Measurements from ENCODE around the gene SHCBP1L.
"Not testable (repeated sequence)": the region's sequence is repeated elsewhere in the genome, so short reads cannot be mapped to it uniquely, and the experiment has no call there.

Gene SHCBP1L

DNA sequence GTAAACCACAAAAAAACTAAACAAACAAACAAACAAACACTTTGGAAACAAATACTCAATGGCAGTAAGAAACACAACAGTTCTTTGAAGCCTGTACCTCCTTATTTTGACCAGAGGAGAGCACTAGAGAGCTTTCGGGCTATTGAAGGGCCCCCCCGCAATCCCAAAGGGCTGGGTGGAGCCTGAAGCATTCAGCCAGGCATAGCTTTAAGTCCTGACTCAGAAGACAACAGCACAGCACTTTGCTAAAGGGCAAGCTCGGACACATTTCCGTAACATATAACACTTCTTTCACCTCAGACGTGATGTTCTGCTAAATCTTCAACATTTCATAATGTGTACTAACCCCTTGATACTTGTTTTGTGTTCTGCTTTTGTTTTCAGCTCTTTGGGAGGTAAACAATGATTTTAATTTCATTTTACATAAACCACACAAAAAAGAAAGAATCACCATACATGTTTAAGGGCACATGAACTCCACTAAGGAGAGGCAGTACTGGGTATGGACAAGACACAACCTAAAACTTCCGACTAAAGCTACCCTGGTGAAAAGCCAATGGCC is 9.7 kb upstream of the SHCBP1L start:
- peak; percentile 90 for DNase-seq

DNA sequence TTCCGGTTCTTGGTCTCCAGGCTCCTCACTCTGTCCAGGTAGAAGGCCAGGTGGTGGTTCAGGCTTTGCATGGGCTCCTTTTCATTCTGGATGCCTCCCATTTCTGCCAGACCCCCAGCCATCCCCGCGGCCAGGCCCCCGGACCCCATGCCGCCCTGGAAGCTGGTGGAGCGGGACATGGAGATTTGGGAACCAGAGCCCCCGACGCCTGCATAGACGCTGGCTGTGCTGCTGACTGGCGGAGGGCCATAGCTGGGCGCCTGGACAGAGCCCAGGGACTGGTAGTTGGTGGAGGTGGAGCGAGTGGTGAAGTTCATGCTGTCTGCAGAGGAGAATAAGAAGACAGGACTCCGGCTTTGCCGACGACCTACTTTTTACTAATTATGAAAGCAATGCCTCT is 7.1 kb upstream of the SHCBP1L start:
- DNase-seq, result no peak

DNA sequence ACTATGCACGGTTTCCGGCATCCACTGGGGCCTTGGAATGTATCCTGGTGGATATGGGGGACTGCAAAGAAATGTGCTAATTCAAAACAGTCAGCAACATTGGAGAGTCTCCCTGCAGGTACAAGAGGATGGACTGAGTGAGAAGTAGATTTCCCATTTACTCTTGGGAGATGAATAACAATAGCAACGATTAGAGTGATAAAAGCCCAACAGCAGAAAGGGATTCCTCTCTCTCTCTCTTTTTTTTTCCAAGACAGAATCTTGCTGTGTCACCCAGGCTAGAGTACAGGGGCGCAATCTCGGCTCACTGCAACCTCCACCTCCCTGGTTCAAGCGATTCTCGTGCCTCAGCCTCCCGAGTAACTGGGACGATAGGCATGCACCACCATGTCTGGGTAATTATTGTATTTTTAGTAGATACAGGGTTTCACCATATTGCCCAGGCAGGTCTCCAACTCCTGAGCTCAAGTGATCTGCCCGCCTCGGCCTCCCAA is 5.0 kb upstream of the SHCBP1L start:
- no peak for DNase-seq

- no peak for DNase-seq
Measured at GRCh38 chr1:182956708-182957365, 3.9 kb upstream of the SHCBP1L start.

DNA sequence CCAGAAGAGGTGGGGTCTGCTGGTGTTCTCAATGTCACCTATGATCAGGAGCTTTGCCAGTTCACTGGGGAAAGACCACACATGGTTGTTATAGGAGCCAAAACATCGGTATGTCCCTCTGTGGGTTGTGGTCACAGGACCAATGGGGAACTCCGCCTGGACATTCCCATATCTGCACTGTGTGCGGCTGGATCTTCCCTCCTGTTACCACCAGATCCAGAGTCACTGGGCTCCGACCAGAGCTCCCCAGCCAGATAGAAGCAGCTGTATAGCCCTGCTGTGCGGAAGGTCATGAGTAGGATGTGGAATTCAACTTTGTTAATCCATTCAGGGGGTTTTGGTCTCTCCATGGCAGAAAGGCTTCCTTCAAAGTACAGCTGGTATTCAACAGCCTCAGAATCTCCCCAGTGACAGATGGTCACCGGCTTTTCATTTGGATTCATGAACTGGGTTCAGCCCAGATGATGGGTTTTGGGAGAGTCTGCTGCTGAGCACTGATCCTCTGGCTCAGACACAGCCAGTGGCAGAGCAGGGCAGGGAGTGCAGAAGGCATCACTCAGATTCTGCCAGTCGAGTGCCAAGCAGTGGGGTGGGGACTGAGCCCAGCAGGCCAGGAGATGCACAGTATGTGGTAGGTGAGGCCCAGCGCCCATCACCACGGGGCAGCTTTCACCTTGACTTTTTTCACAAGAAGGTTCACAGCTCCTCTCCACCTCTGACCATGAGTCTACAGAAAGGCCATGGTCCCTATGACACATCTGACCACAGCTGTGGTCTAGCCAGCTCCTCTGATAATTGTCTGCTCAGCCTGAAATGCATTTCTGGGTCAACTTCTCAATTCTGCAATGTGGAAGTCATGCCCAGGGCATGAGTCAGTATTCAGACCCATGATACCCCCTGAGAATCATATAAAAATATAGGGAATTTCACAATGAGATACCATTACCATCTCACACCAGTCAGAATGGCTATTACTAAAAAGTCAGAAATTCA is 2.9 kb upstream of the SHCBP1L start:
- no peak for DNase-seq

DNA sequence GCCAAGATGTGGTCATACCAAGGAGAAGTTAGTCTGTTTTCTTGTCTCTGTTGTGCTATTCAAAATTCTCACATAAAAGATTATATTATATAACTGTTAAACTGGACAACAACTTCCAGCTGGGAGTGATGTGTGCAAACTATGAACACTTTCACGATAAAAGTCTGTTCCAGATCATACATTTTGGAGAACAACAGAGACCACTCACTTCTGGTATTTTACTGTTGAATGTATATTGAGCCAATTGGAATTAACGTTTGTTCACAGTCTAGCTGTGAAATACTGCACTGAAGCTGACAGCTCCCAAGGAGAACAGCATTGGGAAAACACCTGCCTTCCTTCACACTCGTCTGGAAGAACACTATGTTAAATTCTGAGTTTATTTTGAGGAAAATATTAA is 860 bp upstream of the SHCBP1L start:
- no peak for DNase-seq

DNA sequence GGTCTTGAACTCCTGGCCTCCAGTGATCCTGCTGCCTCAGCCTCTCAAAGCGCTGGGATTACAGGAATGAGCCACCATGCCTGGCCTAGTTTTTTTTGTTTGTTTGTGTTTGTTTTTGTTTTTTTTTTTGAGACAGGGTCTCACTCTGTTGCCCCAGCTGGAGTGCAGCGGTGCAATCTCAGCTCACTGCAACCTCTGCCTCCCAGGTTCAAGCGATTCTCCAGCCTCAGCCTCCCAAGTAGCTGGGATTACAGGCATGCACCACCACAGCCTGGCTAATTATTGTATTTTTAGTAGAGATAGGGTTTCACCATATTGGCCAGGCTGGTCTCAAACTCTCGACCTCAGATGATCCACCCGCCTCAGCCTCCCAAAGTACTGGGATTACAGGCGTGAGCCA is 9.6 kb downstream of the SHCBP1L start:
- not testable (repeated sequence) for DNase-seq

DNA sequence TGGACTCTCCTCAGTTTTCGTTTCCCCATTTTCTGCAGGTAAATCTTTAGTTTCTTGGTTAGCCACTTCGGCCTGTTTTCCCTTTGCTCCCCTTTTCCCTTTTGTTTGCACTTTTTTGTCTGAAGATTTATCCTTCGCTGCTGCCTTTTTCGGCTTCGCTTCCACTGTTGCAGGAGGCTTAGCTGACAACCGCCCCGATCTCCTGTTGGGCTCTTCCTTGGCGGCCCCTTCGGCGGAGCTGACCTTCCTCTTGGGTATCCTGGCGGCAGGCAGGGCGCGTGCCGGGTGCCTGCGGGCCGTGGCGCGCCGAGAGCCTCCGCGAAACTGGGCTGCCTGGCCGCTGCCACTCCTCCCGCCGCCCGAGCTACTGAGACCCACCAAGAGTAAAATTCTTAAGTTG is 10.8 kb downstream of the SHCBP1L start:
- DNase-seq, result peak; percentile 53

DNA sequence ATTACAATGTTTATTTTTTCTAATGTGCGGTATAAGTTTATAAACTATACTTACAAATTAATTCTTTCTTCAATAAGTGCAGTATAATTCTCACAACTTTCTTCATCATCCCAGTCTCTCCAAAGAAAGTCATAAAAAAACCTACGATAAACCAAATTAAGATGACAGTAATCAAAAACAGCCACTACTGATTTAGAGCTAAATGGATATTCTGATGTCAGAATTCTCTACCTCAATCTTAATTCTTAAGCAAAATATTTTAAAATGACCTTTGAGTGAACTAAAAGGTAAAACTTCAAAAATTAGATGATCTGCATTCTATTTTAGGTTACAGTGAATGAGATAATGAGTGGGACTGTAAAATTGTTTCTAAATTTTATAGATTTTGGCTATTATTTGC is 13.6 kb downstream of the SHCBP1L start:
- no peak for DNase-seq

DNA sequence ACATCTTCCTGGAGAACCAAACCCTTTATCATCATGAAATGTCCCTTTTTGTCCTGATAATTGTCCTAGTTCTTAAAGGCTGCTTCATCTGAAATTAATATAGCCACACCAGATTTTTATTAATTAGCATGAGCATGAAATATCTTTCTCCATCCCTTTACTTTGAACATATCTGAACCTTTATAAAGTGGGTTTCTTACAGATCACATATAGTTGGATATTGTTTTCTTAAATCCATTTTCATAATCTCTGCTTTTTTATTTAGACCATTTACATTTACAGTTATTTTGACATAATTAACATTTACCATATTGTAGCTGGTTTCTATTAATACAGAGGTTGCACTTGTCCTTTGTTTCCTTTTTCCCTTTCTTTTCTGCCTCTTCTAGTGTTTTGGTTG is 17.2 kb downstream of the SHCBP1L start:
- no peak for DNase-seq

DNA sequence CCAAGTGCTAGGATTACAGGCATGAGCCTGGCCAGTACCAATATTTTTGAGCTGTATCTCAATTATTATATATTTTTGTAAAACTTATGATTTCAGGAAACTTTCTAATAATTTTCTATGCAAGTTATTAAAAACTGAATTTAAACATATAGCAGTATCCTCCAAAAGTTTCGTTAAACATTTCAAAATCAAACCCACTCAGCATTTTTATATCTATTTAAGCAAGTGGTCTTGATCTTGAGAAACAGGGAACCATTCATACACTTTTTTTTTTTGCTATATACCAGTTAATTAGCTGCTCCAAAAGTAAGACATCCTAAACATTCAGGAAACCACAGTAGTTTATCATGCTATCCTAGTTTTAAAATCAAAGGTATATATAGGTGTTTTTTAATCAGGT is 22.0 kb downstream of the SHCBP1L start:
- DNase-seq, result no peak

DNA sequence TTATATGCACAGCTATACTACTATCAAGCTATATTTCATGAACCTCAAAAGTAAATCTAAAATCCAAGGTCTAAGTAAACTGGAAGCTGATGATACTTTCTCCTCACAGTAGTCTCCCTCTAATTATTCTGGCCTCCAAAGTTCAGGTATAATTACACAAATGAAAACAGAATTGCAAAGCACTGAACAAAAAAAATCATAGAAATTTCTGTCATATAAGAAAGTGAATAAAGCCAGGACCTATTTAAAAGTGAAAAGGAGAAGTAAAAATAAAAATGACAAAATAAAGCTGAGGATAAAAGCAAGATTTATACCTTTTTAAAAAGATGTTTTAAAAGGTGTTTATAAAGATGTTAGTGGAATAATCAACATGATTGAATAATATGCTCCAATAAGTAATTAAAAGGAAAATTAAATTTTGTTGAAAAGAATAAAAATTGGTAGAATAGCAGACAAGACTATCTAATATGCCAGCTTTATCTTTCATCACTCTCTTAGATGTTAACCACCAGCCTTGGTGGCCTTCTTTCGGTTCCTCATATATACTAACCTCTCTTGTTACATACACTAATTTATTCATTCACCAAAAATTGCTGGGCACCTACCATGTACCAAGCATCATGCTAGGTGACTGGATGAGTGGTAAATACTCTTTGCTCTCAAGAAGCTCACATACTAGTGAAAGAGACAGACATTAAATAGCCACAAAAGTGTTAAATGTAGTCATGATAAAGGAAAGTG is 25.1 kb downstream of the SHCBP1L start:
- no peak for DNase-seq

DNA sequence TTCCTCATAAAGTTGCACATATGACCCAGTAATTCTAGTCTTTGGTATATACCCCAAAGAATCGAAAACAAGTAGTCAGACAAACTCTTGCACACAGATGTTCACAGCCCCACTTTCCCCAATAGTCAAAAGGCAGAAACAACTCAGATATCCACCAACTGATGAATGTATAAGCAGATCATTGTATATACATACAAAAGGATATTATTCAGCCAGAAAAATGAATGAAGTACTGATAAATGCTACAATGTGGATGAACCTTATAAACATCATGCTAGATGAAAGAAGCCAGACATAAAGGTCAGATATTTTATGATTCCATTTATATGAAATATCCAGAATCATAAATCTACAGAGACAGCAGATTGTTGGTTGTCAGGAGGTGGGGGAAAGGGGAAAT is 27.3 kb downstream of the SHCBP1L start:
- no peak for DNase-seq

DNA sequence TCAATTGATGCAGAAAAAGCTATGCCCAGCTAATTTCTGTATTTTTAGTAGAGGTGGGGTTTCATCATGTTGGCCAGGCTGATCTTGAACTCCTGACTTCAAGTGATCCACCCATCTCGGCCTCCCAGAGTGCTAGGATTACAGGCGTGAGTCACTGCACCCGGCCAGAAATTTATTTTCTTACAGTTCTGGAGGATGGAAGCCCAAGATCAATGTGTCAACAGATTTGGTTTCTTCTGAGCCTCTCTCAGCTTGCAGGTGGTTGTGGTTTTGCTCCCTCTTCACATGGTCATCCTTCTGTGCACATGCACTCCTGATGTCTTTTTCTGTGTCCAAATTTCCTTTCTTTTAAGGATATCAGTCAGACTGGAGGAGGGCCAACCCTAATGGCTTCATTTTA is 35.6 kb downstream of the SHCBP1L start:
- no peak for DNase-seq

DNA sequence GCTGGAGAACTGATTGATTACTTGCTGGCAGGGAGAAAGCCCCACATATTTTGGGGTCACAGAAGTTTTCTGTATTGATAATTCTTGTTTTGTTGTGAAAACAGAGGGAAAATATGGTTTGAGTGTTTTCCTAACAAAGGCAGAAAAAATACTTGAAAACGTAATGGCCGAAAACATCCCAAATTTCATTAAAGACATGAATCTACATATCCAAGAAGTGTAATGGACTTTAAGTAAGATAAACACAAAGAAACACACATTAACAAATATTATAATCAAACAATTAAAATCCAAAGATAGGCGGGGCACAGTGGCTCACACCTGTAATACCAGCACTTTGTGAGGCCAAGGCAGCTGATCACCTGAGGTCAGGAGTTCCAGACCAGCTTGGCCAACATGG is 39.6 kb downstream of the SHCBP1L start:
- no peak for DNase-seq

DNA sequence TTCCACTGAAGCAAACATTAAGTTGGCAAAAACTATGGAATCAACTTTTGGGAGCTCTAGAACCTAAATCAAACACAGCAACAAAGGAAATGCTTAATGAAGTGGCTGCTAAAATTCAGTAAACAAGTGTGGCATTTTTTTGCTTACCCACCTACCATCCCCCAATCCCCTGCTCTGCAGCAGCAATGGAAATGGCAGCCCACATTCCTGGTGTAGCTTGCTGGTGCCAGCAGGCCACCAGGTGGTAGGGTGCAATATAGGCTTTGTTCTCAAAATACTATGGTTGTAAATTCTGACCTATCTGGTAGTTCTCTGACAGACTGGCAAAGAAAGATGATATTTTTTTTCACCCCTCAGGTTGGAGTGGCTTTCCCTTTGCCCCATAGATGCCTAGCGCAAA is 42.8 kb downstream of the SHCBP1L start:
- DNase-seq, result no peak

DNA sequence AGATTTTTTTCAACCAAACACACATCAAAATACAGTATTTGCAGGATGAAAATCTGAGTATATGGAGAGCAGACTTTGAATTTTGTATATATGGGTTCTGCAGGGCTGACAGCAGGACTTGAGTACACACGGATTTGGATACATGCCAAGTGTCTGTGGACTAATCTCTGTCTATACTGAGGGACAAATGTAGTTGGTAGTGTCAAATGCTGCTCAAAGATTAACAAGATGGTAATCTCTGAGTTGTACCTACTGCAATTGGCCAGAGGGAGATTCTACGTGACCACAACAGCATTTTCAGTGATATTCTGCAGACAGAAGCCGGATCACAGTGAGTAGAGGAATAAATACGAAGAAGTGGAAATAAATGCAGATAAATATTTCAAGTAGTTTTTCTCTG is 43.4 kb downstream of the SHCBP1L start:
- DNase-seq, result no peak

DNA sequence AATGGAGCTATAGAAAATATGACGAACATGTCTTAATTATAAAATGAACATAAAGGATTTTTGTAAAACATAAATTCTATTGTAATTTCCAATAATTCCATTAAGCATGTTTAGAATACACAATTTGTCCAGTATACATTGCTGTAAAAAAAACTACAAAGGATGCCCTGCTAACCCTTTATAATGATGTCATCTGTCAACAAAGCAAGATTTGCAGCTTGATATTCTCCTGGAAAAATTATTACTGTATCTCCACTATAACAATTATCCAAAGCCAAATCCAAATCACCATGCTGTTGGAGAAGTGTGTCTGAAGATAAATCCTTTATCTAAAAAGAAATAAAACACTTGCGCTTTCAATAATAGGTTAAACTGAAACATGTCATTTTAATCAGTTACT is 47.6 kb downstream of the SHCBP1L start:
- DNase-seq, result no peak

DNA sequence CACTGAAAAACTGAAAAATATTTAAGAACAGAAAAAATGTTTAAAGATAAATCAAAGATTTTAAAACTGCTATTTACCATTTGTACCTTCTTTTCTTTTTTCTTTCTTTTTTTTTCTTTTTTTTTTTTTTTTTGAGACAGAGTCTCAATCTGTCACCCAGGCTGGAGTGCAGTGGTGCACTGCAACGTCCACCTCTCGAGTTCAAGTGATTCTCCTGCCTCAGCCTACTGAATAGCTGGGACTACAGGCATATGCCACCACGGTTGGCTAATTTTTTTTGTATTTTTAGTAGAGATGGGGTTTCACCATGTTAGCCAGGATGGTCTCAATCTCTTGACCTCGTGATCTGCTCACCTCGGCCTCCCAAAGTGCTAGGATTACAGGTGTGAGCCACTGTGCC is 51.0 kb downstream of the SHCBP1L start:
- DNase-seq, result not testable (repeated sequence)

- DNase-seq, result no peak
Measured at GRCh38 chr1:182897696-182898095, 55.3 kb downstream of the SHCBP1L start.

DNA sequence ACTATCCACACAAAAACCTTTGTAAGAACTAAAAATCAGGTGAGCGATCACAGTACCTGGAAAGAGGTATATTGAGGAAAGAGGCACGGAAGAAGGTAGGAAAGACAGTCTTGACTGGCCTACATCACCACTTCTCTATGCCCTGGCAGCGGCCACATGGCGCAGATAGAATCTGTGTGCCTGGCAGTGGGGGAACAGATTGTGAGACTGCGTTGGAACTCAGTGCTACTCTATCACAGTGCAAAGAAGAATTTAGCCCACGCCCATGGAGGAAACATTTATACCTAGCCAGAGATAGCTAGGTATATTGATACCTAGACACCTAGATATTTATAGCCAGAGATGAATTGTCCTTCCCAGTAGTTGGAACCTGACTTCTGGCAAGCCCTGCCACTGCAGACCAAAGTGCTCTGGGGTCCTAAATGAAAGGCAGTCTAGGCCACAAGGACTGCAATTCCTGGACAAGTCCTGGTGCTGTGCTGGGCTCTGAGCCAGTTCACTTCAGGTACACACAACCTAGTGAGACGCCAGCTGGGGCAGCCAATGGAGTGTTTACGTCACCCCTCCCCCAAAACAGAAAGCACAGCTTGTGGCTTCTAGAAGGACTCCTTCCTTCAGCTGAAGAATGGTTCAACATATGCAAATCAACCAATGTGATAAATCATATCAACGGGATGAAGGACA is 61.9 kb downstream of the SHCBP1L start:
- DNase-seq, result no peak

DNA sequence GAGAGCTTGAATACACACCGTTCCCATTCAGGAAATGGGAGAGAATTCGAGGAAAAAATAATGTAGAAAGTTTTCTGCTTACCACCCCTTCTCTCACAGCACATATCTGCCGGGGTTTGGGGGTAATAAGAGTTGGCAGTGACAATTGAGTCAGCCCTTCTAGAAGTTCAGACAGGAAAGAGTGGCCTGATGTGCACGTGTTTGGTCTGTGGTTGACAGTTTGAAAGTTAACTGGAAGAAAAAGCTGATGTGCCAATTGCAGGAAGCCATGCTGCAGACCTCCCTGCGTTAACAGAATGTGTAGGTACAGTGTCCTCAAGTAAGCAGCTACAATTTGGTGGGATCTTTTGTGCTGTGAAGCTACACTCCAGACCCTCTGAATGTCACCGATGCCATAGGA is 63.0 kb downstream of the SHCBP1L start:
- no peak for DNase-seq

Measured in eye (tissue), 1 donor.